ENCODE data around the gene ADAMTSL1.

GRCh38 chr9:18822850-18823249, 348.9 kb downstream of the ADAMTSL1 start:
- no peak for TF ChIP-seq CTCF (IDR thresholded peaks at IDR 0.05; ENCODE audit: insufficient read depth, low read length, poor library complexity, severe bottlenecking)
- no peak for TF ChIP-seq EZH2phosphoT487 (conservative IDR thresholded peaks at IDR 0.05; ENCODE audit: low read length)

Data from SU-DHL-6 (cell line).